Loucy (cell line): Measurements from ENCODE around the gene NOX5.

ENCODE experiments used
- EZH2phosphoT487 ChIP-seq: fragments of 200-600 bp; IDR thresholded peaks from 2 replicates; pipeline ENCODE4 v1.6.1; 2018; ENCODE audit warnings: antibody characterized with exemption, mild to moderate bottlenecking, moderate library complexity, borderline replicate concordance
- TF ChIP-seq, protein P1 (sequence below): fragments of 200-600 bp; sonication (generic); conservative IDR thresholded peaks from 2 replicates; pipeline ENCODE4 v1.5.1; 2014; ENCODE audit warnings: mild to moderate bottlenecking, antibody characterized with exemption, low read length

DNA sequence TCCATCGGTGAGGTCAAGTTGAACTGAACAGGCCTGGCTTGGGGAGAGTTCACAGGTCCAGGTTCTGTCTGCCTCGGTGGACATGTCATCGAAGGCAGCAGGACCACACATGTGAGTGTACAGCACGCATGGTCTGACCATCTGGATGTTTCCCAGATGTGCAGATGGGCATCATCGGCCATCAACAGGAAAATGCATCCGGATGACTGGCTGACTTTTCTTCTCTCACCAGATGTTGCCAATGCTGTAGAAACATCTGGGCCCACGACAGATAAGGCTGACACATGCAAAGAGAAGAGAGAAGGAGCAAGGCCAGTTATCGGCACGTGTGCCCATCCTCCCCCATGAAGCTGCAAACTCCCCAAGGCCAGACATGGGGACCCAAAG, 45.1 kb downstream of the NOX5 start:
- TF ChIP-seq, protein P1, sequence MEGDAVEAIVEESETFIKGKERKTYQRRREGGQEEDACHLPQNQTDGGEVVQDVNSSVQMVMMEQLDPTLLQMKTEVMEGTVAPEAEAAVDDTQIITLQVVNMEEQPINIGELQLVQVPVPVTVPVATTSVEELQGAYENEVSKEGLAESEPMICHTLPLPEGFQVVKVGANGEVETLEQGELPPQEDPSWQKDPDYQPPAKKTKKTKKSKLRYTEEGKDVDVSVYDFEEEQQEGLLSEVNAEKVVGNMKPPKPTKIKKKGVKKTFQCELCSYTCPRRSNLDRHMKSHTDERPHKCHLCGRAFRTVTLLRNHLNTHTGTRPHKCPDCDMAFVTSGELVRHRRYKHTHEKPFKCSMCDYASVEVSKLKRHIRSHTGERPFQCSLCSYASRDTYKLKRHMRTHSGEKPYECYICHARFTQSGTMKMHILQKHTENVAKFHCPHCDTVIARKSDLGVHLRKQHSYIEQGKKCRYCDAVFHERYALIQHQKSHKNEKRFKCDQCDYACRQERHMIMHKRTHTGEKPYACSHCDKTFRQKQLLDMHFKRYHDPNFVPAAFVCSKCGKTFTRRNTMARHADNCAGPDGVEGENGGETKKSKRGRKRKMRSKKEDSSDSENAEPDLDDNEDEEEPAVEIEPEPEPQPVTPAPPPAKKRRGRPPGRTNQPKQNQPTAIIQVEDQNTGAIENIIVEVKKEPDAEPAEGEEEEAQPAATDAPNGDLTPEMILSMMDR: no peak
- no peak for TF ChIP-seq EZH2phosphoT487
